Fibroblast of peridontal ligament (primary cell): ENCODE measurements around the gene BRDT.
"Not testable (repeated sequence)": the region's sequence is repeated elsewhere in the genome, so short reads cannot be mapped to it uniquely, and the experiment has no call there.

Experiments
- DNase-seq: peaks from one replicate; pipeline ENCODE4 v3.0.0-alpha.2; 2010; ENCODE audit errors: extremely low read depth

The BRDT gene

DNA sequence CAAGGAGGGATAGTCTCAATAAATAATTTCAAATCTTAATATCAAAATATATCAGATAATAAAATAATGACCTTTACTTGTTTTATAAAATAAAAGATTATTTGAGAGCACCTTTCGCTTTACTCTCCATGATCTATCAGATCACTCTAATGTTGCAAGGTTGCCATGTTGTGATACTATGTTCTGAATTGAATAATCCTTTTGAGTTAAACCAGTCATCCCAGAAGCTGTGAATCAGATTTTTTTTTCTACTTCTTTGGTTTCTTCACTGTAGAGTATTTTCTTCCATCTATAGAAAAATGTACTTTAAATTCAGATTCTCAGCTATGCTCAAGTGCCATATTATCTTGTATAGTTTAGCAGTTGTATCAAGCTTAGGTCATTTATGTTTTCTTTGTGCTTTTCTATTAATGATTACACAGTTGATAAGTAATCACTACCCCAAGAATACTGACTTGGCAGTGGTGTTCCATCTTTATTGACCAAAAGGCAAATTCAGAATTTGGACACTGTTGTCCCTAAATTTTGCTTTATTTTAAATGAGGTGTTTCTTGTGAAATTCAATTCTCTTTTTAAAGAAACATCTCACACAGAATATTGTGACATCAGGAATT, 32.9 kb downstream of the BRDT start:
- DNase-seq, result no peak

DNA sequence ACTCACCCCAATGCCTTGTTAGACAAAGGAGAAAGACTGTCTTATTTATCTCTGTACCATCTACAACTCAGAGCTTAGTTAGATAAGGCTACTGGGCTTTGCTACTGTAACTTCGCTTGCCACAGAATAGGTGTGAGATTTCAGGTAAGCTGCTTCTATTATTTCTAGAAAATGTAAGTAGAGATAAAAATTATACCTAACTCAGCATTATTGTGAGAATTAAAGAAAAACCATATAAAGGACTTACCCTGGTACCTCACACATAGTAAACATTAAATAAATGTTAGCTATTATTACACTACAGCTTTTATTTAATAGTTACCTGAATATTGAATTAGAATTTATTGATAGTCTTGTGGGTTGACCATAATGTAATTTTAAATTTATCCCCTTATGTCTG, 44.1 kb downstream of the BRDT start:
- no peak for DNase-seq

DNA sequence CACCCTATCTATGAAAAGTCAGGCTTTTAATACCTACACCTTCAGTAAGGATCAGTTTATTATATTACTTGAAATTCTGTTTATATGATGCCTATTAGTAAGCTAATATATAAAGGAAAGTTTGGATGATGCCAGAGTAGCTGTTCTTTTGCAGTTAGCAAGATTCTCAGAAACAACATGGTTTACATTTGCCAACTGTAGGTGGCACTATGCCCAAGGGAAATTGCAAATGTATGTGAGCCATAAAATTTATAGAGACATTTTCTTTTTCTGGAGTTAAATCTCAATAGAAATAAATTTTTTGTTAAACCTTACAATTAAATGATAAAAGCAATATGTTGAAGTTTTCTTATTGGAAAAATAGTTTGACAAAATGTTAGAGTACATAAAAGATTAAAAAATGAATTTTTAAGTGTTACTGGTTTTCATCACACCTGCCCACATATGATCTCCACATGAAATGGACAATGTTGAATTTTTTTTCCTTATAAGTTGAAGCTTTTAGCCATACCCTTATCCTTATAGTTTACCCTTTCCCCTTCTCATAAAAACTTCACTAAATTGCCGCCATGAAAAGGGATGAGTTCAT, 48.5 kb downstream of the BRDT start:
- DNase-seq, result peak; percentile 72

DNA sequence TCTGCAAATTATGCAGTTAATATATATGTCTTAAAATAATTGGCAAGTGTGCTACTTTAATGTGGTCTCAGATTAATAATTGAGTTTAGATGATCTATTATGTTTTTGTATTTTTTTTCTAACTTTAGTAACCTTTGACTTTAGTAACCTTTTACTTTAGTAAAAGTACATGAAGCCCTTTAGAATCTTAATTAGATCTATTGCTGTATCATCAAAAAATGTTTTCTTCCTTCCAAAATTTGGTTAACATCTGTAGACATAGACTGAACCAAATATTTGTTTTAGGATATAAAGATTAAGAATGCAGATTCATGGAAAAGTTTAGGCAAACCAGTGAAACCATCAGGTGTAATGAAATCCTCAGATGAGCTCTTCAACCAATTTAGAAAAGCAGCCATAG, 54.9 kb downstream of the BRDT start:
- DNase-seq, result no peak

- no peak for DNase-seq
Measured at GRCh38 chr1:92013923-92014322, 64.7 kb downstream of the BRDT start.

DNA sequence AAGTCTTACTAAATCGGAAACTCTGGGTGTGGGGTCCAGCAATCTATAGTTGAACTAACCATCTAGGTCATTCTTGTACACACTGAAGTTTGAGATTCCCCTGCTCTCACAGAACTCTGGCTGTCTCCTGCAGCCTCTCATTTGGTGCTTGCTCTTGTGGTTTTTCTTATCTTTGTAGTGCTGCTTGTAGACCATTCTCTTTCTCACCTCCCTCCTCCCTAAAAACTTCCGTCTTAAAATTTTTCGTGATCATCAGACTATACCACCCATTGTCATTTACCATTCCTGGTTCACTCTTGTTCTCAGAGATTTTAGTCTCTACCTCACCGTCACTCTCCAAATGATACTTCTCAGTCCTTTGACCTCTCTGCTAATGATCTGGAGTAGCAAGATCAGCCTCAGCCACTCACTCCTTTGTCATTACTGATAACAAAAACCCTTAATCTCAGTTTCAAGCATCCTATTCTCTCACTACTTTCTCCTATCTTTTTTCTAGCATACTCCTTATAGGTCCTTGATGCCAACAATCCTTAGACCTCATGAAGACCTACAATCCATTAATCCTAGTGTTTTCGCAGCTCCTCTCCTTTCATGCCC, 67.6 kb downstream of the BRDT start:
- no peak for DNase-seq

DNA sequence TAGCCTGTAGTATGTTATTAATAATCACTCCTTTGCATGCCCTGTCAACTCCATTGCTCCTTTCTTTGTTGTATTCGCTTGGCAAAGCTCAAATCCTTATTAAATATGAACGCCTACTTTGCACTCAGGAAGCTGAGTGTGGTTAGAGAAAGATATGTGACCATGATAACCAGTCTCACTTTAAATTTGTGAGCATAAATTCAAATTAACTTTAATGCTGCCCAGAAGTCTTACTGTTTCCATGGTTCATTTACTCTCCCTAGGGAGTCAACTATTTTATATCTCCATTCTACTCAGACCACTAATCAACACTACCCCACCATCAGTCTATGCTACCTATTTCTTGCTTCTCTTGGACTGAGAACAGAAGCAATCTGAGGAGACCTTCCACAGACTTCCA, 68.5 kb downstream of the BRDT start:
- DNase-seq, result no peak

GRCh38 chr1:92026042-92026441, 76.8 kb downstream of the BRDT start:
- not testable (repeated sequence) for DNase-seq

DNA sequence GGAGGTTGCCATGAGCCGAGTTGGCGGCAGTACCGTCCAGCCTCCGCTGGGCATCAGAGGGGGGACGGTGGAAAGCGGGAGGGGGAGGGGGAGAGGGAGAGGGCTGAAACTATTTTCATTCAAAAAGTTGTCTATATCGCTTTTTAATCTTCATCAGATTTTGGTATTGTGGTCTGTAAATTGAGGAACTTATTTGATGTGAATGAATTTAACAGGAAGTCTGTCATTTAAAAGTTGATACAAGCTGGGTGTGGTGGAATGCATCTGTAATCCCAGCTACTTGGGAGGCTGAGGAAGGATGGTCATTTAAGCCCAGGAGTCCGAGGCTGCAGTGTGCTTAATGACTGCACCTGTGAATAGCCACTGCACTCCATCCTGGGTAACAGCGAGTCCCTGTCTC, 77.6 kb downstream of the BRDT start:
- DNase-seq, result no peak

DNA sequence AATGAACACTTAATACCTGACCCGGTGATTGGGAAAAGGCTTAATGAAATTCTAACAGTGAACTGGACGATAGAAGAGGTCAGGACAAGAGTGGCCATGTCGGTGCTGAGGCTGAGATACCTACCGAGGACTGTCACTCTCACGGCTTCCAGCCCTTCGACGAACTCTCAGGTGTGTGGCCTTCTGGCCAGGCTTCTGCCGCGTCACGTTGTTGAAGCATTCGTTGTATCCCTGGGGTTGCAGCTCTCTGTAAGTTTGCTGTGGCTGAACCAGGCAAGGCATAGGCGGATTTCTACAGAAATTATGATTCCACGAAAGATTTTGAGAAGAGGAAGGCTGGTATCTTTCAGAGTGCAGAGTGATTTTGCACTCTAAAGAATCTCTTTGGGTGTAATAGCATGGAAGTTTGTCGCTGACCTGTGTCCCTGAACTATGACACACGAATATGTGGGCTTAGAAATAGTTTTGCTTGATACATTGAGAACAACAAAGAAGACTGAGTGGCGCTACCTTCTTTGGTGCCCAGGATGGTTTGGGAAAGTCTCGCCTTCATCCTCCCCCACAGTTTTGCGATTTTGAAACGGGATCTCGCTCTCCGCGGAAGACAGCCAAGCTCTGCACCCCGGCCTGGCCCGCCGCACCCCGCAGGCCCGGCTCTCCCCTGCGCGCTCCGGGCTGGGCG, 80.2 kb downstream of the BRDT start:
- peak; percentile 8 for DNase-seq

DNA sequence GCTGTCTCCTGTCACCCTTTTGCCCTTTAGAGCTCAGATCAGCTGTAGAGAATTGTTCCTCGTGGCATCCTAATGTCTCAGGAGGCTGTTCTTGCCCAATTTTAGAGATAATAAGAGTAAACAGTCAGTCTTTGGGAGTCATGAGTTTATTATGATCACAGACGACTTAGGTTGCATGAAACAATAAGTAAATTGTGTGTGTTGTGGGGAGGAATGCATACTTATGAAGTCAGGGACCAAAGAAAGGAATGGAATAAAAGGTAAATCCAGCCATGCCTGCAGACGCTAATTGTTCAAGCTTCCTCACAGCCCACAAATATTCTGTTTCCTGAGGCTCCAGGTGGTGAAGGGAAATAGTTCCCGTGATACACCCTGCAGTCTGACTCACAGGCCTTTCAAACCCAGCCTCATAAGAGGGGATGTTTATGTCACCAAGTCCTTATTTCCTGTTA, 81.5 kb downstream of the BRDT start:
- DNase-seq, result peak; percentile 9

- peak; percentile 40 for DNase-seq
Measured at GRCh38 chr1:92031281-92032110, 82.3 kb downstream of the BRDT start.

DNA sequence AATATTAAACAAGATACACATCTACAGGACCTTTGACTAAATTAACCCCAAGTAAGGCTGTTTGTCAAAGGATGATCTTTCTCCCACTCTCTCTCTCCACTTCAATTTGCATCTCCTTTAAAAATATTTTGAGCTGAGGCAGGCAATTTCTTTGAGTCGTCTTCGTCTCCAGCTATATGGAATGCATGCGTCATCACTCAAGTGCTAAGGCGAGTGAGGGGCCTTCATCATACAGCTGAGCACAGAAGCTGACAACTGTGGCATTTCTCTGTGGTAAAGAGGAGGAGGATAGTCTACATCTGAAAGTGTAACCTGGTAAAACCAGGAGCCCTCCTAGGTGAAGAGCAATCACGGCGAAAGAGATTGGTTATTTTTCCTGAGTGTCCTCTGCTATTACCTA, 88.2 kb downstream of the BRDT start:
- DNase-seq, result no peak

GRCh38 chr1:92038695-92039346, 89.6 kb downstream of the BRDT start:
- peak; percentile 6 for DNase-seq

GRCh38 chr1:92040971-92041370, 91.8 kb downstream of the BRDT start:
- no peak for DNase-seq

GRCh38 chr1:92043621-92044020, 94.4 kb downstream of the BRDT start:
- DNase-seq, result no peak

DNA sequence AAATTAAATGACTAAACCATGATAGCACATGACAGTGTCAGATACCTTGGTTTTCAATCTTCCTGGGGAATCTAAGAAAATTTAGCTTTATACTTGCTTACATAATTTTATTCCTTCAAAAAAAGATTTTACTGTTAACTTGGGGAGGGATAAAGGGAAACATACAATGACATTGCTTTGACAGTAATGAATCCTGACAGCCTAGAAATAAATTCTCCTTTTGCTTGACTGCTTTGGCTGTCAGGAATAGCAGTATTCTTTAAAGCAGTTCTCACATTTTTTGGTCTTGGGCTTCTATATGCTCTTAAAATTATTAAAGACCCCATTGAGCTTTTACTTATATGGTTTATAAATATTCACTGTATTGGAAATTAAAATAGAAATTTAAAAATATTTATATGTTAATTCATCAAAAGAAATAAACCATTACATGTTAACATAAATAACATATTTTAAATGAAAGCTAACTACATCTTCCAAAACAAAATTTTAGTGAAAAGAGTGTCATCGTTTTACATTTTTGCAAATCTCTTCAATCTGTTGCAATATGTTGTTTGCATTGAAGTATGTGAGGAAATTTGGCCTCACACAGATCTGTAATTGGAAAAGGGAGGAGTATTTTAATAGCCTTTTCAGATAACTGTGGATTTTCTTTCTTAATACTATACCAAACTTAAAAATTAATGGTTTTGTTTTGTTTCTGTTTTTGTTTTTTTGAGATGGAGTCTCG, 96.7 kb downstream of the BRDT start:
- no peak for DNase-seq

DNA sequence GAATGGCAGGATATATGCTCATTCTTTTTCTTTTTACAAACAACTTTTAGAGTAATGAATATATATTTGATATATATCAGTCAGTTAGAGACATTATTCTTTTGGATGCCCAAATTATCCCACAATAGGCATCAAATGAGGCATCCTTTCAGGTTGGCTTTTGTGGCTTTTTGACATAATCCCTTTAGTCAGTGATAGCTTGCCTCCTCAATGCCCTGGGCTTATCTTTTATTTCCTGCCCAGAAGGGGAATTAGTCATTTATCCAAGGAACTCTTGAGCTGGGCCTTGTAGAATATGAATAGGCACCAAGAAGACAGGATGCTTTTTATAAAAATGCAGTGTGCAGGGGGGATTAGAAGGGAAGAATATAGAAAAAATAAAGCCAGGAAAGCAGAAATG, 102.7 kb downstream of the BRDT start:
- DNase-seq, result no peak
